ENCODE data around the gene PMM1.
"Not testable (repeated sequence)": the region's sequence is repeated elsewhere in the genome, so short reads cannot be mapped to it uniquely, and the experiment has no call there.

Gene PMM1

GRCh38 chr22:41589391-41590241, at the start of gene PMM1:
TSS of gene PMM1 (minus strand) at chr22:41589840. CDS start at chr22:41589805, 35 bp downstream.
- DNase-seq (ENCODE audit: low read depth in 1 of 2, low spot score in 1 of 2), result peak; percentile 100

GRCh38 chr22:41638748-41639147, 49.1 kb upstream of the PMM1 start:
- DNase-seq (ENCODE audit: low read depth in 1 of 2, low spot score in 1 of 2), result no peak

- no peak for DNase-seq (ENCODE audit: low read depth in 1 of 2, low spot score in 1 of 2)
Observed at GRCh38 chr22:41638124-41638523, 48.5 kb upstream of the PMM1 start.

- not testable (repeated sequence) for DNase-seq (ENCODE audit: low read depth in 1 of 2, low spot score in 1 of 2)
Observed at GRCh38 chr22:41637623-41638022, 48.0 kb upstream of the PMM1 start.

- no peak for DNase-seq (ENCODE audit: low read depth in 1 of 2, low spot score in 1 of 2)
Observed at GRCh38 chr22:41636467-41636866, 46.8 kb upstream of the PMM1 start.

GRCh38 chr22:41634610-41635009, 45.0 kb upstream of the PMM1 start:
- DNase-seq (ENCODE audit: low read depth in 1 of 2, low spot score in 1 of 2), result not testable (repeated sequence)

- not testable (repeated sequence) for DNase-seq (ENCODE audit: low read depth in 1 of 2, low spot score in 1 of 2)
Observed at GRCh38 chr22:41631615-41632014, 42.0 kb upstream of the PMM1 start.

- not testable (repeated sequence) for DNase-seq (ENCODE audit: low read depth in 1 of 2, low spot score in 1 of 2)
Observed at GRCh38 chr22:41631115-41631514, 41.5 kb upstream of the PMM1 start.

- DNase-seq (ENCODE audit: low read depth in 1 of 2, low spot score in 1 of 2), result no peak
Observed at GRCh38 chr22:41625577-41625976, 35.9 kb upstream of the PMM1 start.

GRCh38 chr22:41621911-41622179, 32.2 kb upstream of the PMM1 start:
- DNase-seq (ENCODE audit: low read depth in 1 of 2, low spot score in 1 of 2), result no peak

GRCh38 chr22:41621099-41621910, 31.7 kb upstream of the PMM1 start, which contains the start of gene XRCC6:
TSS of gene XRCC6 (plus strand) at chr22:41621295. CDS start at chr22:41622005, 710 bp downstream.
- peak; percentile 100 for DNase-seq (ENCODE audit: low read depth in 1 of 2, low spot score in 1 of 2)

GRCh38 chr22:41620589-41621098, 31.0 kb upstream of the PMM1 start, which contains the start of gene DESI1:
TSS of gene DESI1 (minus strand) at chr22:41621043. CDS start at chr22:41620839, 204 bp downstream.
- peak in 1 of 2 donors; percentile 11 for DNase-seq (ENCODE audit: low read depth in 1 of 2, low spot score in 1 of 2)

GRCh38 chr22:41619979-41620588, 30.4 kb upstream of the PMM1 start:
- peak; percentile 22 to 42 for DNase-seq (ENCODE audit: low read depth in 1 of 2, low spot score in 1 of 2)

- DNase-seq (ENCODE audit: low read depth in 1 of 2, low spot score in 1 of 2), result no peak
Observed at GRCh38 chr22:41613456-41613855, 23.8 kb upstream of the PMM1 start.

- no peak for DNase-seq (ENCODE audit: low read depth in 1 of 2, low spot score in 1 of 2)
Observed at GRCh38 chr22:41612603-41613306, 23.1 kb upstream of the PMM1 start.

- no peak for DNase-seq (ENCODE audit: low read depth in 1 of 2, low spot score in 1 of 2)
Observed at GRCh38 chr22:41608386-41608785, 18.7 kb upstream of the PMM1 start.

GRCh38 chr22:41603873-41604332, 14.3 kb upstream of the PMM1 start:
- DNase-seq (ENCODE audit: low read depth in 1 of 2, low spot score in 1 of 2), result peak in 1 of 2 donors; percentile 55

GRCh38 chr22:41600976-41601375, 11.3 kb upstream of the PMM1 start:
- no peak for DNase-seq (ENCODE audit: low read depth in 1 of 2, low spot score in 1 of 2)

GRCh38 chr22:41598891-41599635, 9.4 kb upstream of the PMM1 start:
- DNase-seq (ENCODE audit: low read depth in 1 of 2, low spot score in 1 of 2), result no peak

- DNase-seq (ENCODE audit: low read depth in 1 of 2, low spot score in 1 of 2), result no peak
Observed at GRCh38 chr22:41598081-41598480, 8.4 kb upstream of the PMM1 start.

Measured in activated CD4-positive, alpha-beta T cell treated with anti-CD3 and anti-CD28 coated beads, Interleukin-2, amount 50 U/mL, for 24 hours (primary cell).